Hepatocyte (in vitro differentiated cells): ENCODE results near the gene SGSM1. TPM values are rescaled to one million over a fixed set of nuclear protein-coding genes. Genes with fewer than 3 reads are reported as not detected.

Experiments used
- DNase-seq: peaks from one replicate; pipeline ENCODE4 v3.0.0-alpha.2; 2016; ENCODE audit warnings: low spot score
- H2AFZ ChIP-seq: fragments of 200-600 bp; sonication (generic); 2 replicates; pipeline ENCODE4 v1.6.0; 2016; ENCODE audit warnings: antibody characterized with exemption, mild to moderate bottlenecking
- H3K27ac ChIP-seq: fragments of 200-600 bp; sonication (generic); 2 replicates; pipeline ENCODE4 v1.5.1; 2016; ENCODE audit warnings: mild to moderate bottlenecking
- H3K27me3 ChIP-seq: fragments of 200-600 bp; sonication (generic); 2 replicates; pipeline ENCODE4 v1.6.1; 2016
- H3K36me3 ChIP-seq: fragments of 200-600 bp; sonication (generic); replicated peaks from 2 replicates; pipeline ENCODE4 v1.5.1; 2016; ENCODE audit warnings: low read depth; ENCODE audit not compliant: insufficient read depth
- H3K4me1 ChIP-seq: fragments of 200-600 bp; sonication (generic); 2 replicates; pipeline ENCODE4 v1.5.1; 2016; ENCODE audit warnings: mild to moderate bottlenecking, moderate library complexity; ENCODE audit not compliant: insufficient read depth
- H3K4me2 ChIP-seq: fragments of 200-600 bp; sonication (generic); 2 replicates; pipeline ENCODE4 v1.6.0; 2016
- H3K4me3 ChIP-seq: fragments of 200-600 bp; sonication (generic); 2 replicates; pipeline ENCODE4 v1.5.1; 2016; ENCODE audit warnings: mild to moderate bottlenecking
- H3K79me2 ChIP-seq: fragments of 200-600 bp; sonication (generic); 2 replicates; pipeline ENCODE4 v1.6.0; 2017; ENCODE audit warnings: mild to moderate bottlenecking
- H3K9me2 ChIP-seq: fragments of 200-600 bp; sonication (generic); replicated peaks from 2 replicates; pipeline ENCODE4 v1.6.0; 2017; ENCODE audit warnings: mild to moderate bottlenecking; ENCODE audit not compliant: insufficient read depth
- H3K9me3 ChIP-seq: fragments of 200-600 bp; sonication (generic); 2 replicates; pipeline ENCODE4 v1.5.1; 2016; ENCODE audit warnings: low read depth, mild to moderate bottlenecking
- H4K20me1 ChIP-seq: fragments of 200-600 bp; sonication (generic); 2 replicates; pipeline ENCODE4 v1.6.0; 2016; ENCODE audit warnings: mild to moderate bottlenecking; ENCODE audit not compliant: insufficient read depth, poor library complexity, severe bottlenecking
- EZH2 ChIP-seq: fragments of 200-600 bp; sonication (generic); IDR thresholded peaks from 2 replicates; pipeline ENCODE4 v1.6.1; 2016; ENCODE audit warnings: antibody characterized with exemption, mild to moderate bottlenecking, borderline replicate concordance
- EZH2phosphoT487 ChIP-seq: fragments of 200-600 bp; sonication (generic); IDR thresholded peaks from one replicate; pipeline ENCODE4 v1.6.1; 2018; ENCODE audit warnings: antibody characterized with exemption, mild to moderate bottlenecking, low read depth, moderate library complexity; ENCODE audit not compliant: unreplicated experiment, severe bottlenecking
- WGBS: methylation state at CpG from one replicate; pipeline ENCODE4 v1.1.6; 2016; ENCODE audit warnings: low lambda C conversion rate; ENCODE audit errors: missing lambda C conversion rate; 5-methylcytosine and 5-hydroxymethylcytosine counted together
- polyA plus RNA-seq: library from polyadenylated mRNA; unstranded; fragments of >200 nt; fragmentation: Nextera tagmentation; extraction: Ambion mirVana; gene quantifications from 2 replicates; pipeline ENCODE4 v1.2.1, GENCODE V29; 2016
- total RNA-seq: library from RNA; depleted of rRNA; stranded (reverse); fragments of >200 nt; gene quantifications from 2 replicates; pipeline ENCODE4 v1.2.3, GENCODE V29; 2014
- TF ChIP-seq, protein P1 (sequence below): fragments of 200-600 bp; sonication (generic); IDR thresholded peaks from 2 replicates; pipeline ENCODE4 v1.5.1; 2016; ENCODE audit warnings: antibody characterized with exemption, mild to moderate bottlenecking; ENCODE audit not compliant: poor library complexity

The SGSM1 gene
- total and polyA plus RNA-seq, 2 experiments from 2014 or later: 1.7 to 3.5 TPM

DNA sequence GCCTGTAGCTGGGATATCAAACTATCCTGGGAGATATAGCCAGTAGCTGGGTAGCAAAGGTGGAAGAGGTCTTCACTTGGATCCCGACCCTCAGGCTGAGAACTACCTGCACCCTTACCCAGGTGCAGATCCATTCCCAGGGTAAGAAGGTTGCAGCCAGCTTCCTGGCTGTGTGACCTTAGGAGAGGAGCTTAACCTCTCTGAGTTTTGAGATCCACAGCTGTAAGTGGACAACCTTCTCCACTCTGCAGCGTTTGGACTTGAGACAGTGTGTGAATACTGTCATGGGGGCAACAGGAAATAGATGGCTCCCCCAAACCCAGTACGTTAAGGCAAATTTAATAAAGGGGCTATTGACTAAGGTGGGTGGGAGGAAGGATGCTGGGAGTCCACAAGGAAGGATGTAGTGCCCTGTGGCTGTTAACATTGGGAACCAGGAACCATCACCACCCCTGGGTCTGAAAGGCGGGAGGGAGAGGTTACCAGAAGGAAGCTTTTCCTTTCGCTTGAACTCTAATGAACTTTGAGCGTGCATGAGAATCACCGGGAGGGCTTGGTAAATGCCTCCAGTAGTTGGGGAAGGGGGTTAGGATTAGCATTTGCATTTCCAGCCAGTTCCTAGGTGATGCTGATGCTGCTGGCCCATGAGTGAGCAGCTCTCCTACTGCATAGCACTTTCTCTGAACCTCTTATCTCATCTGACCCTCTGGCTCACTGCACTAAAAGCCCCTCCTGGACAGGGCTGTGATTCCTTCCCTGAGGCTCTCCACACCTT lies 24.4 kb downstream of the SGSM1 start:
- no peak overlapping the region for H3K4me3 ChIP-seq
- H3K4me2 ChIP-seq: no peak overlapping the region
- no peak overlapping the region for H3K27ac ChIP-seq
- TF ChIP-seq EZH2 (no peak), EZH2phosphoT487 (no peak)
- TF ChIP-seq, protein P1, sequence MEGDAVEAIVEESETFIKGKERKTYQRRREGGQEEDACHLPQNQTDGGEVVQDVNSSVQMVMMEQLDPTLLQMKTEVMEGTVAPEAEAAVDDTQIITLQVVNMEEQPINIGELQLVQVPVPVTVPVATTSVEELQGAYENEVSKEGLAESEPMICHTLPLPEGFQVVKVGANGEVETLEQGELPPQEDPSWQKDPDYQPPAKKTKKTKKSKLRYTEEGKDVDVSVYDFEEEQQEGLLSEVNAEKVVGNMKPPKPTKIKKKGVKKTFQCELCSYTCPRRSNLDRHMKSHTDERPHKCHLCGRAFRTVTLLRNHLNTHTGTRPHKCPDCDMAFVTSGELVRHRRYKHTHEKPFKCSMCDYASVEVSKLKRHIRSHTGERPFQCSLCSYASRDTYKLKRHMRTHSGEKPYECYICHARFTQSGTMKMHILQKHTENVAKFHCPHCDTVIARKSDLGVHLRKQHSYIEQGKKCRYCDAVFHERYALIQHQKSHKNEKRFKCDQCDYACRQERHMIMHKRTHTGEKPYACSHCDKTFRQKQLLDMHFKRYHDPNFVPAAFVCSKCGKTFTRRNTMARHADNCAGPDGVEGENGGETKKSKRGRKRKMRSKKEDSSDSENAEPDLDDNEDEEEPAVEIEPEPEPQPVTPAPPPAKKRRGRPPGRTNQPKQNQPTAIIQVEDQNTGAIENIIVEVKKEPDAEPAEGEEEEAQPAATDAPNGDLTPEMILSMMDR: no peak
- no peaks in the 10 kb centered on the region for H4K20me1 ChIP-seq
- peaks cover 16% of the 10 kb centered on the region for H3K4me1 ChIP-seq
- peaks cover 4% of the 10 kb centered on the region for H3K27me3 ChIP-seq
- H3K79me2 ChIP-seq: no peaks in the 10 kb centered on the region
- H3K36me3 ChIP-seq: no peaks in the 10 kb centered on the region
- H3K9me3 ChIP-seq: no peaks in the 10 kb centered on the region
- H3K9me2 ChIP-seq: no peaks in the 10 kb centered on the region
- H2AFZ ChIP-seq: no peak overlapping the region
- WGBS: 57% methylated on average over 7 of the region's 7 CpGs
- no peak for DNase-seq

DNA sequence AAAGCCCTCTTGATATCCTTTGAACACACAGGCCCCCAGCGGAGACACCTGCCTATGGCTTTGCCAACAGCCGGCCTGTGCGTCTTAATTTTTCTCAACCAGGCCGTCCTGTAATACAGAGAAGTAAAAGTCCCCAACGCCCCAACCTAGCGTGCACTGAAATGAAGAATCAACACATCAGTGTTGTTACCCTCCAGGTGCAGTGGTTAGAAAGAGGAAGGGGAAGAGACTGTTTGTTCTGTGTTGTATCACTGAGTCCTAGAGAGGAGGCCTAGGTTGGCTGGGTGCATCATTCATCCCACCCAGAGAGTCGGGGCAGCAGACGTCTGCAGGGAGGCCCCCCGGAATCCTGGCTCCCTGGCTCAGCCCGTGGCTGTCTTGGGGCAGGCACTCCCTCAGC lies 25.7 kb downstream of the SGSM1 start:
- 84% methylated on average over 10 of the region's 10 CpGs for WGBS
- Histone ChIP-seq H3K9me2 (no peaks in the 10 kb centered on the region), H3K4me2 (no peak overlapping the region), H3K9me3 (no peaks in the 10 kb centered on the region), H2AFZ (no peak overlapping the region), H3K79me2 (no peaks in the 10 kb centered on the region), H3K27ac (no peak overlapping the region), H3K4me1 (peaks cover 15% of the 10 kb centered on the region), H3K27me3 (peaks cover 4% of the 10 kb centered on the region), H3K4me3 (no peak overlapping the region), H3K36me3 (no peaks in the 10 kb centered on the region), H4K20me1 (no peaks in the 10 kb centered on the region)
- no peak for TF ChIP-seq EZH2phosphoT487
- TF ChIP-seq, protein P1: no peak
- no peak for TF ChIP-seq EZH2
- DNase-seq: no peak

DNA sequence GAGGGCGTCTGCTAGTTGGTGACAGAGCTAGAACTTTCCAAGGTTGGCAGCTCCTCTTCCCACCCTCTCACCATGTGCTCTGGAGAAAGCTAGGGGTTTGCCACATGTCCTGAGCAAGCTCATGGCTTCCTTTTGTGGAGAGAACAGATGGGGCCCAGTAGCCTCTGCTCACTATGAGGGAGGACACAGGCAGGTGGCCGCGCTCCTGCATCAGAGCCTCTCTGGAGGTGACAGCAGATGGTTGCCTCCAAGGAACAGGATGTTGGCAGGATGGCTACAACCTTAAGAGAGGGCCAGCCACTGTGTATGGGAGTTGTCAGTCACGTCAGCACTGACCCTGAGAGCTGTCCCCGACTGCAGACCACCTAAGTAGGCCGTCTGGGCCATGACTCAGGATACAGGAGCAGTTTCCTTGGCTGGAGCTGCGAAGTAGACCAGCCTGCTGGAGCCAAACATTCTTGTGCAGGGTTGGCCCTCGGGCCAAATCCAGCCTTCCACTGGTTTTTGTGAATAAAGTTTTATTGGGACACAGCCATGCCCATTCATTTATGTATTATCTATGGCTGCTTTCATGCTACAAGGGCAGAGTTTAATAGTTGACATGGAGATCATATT lies 28.0 kb downstream of the SGSM1 start:
- no peaks in the 10 kb centered on the region for H4K20me1 ChIP-seq
- no peaks in the 10 kb centered on the region for H3K36me3 ChIP-seq
- no peaks in the 10 kb centered on the region for H3K79me2 ChIP-seq
- no peaks in the 10 kb centered on the region for H3K9me3 ChIP-seq
- H3K9me2 ChIP-seq: no peaks in the 10 kb centered on the region
- H2AFZ ChIP-seq: no peak overlapping the region
- no peak overlapping the region for H3K4me2 ChIP-seq
- WGBS: 85% methylated on average over 8 of the region's 8 CpGs
- TF ChIP-seq, protein P1: no peak
- TF ChIP-seq EZH2 (no peak), EZH2phosphoT487 (no peak)
- H3K27me3 ChIP-seq: peaks cover 4% of the 10 kb centered on the region
- no peak for DNase-seq
- peaks cover 4% of the 10 kb centered on the region for H3K4me1 ChIP-seq
- no peak overlapping the region for H3K27ac ChIP-seq
- no peak overlapping the region for H3K4me3 ChIP-seq
